GM19372 (cell line): ENCODE data around the gene EGFL6.

Source experiments
- ATAC-seq: cut with Tn5 transposase; IDR thresholded peaks from one replicate; pipeline ENCODE4 v1.9.1; 2021; ENCODE audit warnings: mild to moderate bottlenecking, low read depth, moderate library complexity; ENCODE audit not compliant: unreplicated experiment

EGFL6 gene

GRCh38 chrX:13569479-13570260 lies at the start of gene EGFL6:
EGFL6 (plus strand) TSS chrX:13569601; CDS start chrX:13569862, 261 bp downstream.
- ATAC-seq: no peak

GRCh38 chrX:13520351-13520750 lies 49.0 kb upstream of the EGFL6 start:
- no peak for ATAC-seq

- no peak for ATAC-seq
These were observed 48.5 kb upstream of the EGFL6 start for GRCh38 chrX:13520936-13521335.

- ATAC-seq: no peak
These were observed 46.6 kb upstream of the EGFL6 start for GRCh38 chrX:13522811-13523210.

GRCh38 chrX:13533726-13534125 lies 35.7 kb upstream of the EGFL6 start:
- ATAC-seq: no peak

- no peak for ATAC-seq
These were observed 33.8 kb upstream of the EGFL6 start for GRCh38 chrX:13535376-13536165.

GRCh38 chrX:13536551-13536950 lies 32.9 kb upstream of the EGFL6 start:
- ATAC-seq: no peak

- ATAC-seq: no peak
These were observed 31.0 kb upstream of the EGFL6 start for GRCh38 chrX:13538414-13538813.

- no peak for ATAC-seq
These were observed 28.8 kb upstream of the EGFL6 start for GRCh38 chrX:13540602-13541001.

- no peak for ATAC-seq
These were observed 23.7 kb upstream of the EGFL6 start for GRCh38 chrX:13545726-13546125.

- ATAC-seq: no peak
These were observed 21.7 kb upstream of the EGFL6 start for GRCh38 chrX:13547671-13548070.

- ATAC-seq: no peak
These were observed 19.1 kb upstream of the EGFL6 start for GRCh38 chrX:13550346-13550745.

GRCh38 chrX:13551610-13552009 lies 17.8 kb upstream of the EGFL6 start:
- ATAC-seq: no peak

GRCh38 chrX:13552892-13553291 lies 16.5 kb upstream of the EGFL6 start:
- ATAC-seq: no peak

GRCh38 chrX:13565511-13565910 lies 3.9 kb upstream of the EGFL6 start:
- no peak for ATAC-seq

- no peak for ATAC-seq
These were observed 832 bp downstream of the EGFL6 start for GRCh38 chrX:13570261-13570605.

- ATAC-seq: no peak
These were observed 1.7 kb downstream of the EGFL6 start for GRCh38 chrX:13571136-13571535.

- no peak for ATAC-seq
These were observed 5.2 kb downstream of the EGFL6 start for GRCh38 chrX:13574600-13574999.

GRCh38 chrX:13579661-13580060 lies 10.3 kb downstream of the EGFL6 start:
- no peak for ATAC-seq

GRCh38 chrX:13581554-13581953 lies 12.2 kb downstream of the EGFL6 start:
- no peak for ATAC-seq

GRCh38 chrX:13587786-13588477 lies 18.5 kb downstream of the EGFL6 start:
- ATAC-seq: no peak
